HEK293 (cell line): ENCODE results near the gene SUMO1.

ENCODE experiments used
- GLI4 ChIP-seq: fragments of 450-650 bp; formaldehyde crosslinking; IDR thresholded peaks from 2 replicates; pipeline ENCODE4 v1.5.1; 2016; ENCODE audit warnings: missing biosample characterization, missing genetic modification characterization
- ZBTB7A ChIP-seq: fragments of 450-650 bp; formaldehyde crosslinking; IDR thresholded peaks from 2 replicates; pipeline ENCODE4 v1.5.1; 2016; ENCODE audit warnings: low read depth, missing biosample characterization, missing genetic modification characterization
- TF ChIP-seq, protein P1 (sequence below): fragments of 450-650 bp; formaldehyde crosslinking; IDR thresholded peaks from 2 replicates; pipeline ENCODE4 v1.5.1; 2016; ENCODE audit warnings: missing biosample characterization, missing genetic modification characterization
- TF ChIP-seq, protein P2 (sequence below): fragments of 450-650 bp; formaldehyde crosslinking; conservative IDR thresholded peaks from 2 replicates; pipeline ENCODE4 v1.5.1; 2016; ENCODE audit warnings: low read depth, missing biosample characterization, missing genetic modification characterization
- TF ChIP-seq, protein P3 (sequence below): IDR thresholded peaks from 2 replicates; pipeline ENCODE4 v1.6.1; 2011; ENCODE audit warnings: mild to moderate bottlenecking, low read depth, low read length, borderline replicate concordance

DNA sequence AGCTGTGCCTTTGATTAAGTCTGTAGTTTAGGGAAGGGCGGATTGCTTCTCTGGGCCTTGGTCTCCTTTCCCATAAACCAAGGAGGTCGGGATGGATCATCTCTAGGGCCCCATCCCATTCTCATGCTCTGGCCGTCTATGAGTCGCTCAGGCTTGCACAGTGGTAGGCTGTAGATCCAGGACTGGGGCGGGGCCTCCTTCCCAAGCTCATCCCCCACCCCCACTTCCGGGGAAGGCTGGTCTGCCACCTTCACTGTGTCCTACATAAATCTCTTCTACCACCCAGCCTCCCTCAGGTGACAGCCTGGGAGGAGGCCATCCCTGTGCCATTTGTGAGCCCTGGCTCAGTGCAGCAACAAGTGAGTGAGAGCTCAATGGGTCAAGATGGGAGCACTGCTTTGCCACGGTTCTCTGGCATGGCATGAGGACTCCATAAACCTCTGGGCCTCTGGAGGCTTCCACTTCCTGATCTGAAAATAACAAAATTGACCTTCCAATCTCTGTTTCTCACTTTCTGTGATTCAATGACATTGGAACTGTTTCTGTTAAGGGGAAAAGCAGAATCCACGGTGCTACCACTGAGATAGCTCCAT, 68.5 kb downstream of the SUMO1 start:
- TF ChIP-seq ZBTB7A, result no peak
- TF ChIP-seq GLI4 (tag by site-specific recombination), result no peak
- TF ChIP-seq, protein P1, sequence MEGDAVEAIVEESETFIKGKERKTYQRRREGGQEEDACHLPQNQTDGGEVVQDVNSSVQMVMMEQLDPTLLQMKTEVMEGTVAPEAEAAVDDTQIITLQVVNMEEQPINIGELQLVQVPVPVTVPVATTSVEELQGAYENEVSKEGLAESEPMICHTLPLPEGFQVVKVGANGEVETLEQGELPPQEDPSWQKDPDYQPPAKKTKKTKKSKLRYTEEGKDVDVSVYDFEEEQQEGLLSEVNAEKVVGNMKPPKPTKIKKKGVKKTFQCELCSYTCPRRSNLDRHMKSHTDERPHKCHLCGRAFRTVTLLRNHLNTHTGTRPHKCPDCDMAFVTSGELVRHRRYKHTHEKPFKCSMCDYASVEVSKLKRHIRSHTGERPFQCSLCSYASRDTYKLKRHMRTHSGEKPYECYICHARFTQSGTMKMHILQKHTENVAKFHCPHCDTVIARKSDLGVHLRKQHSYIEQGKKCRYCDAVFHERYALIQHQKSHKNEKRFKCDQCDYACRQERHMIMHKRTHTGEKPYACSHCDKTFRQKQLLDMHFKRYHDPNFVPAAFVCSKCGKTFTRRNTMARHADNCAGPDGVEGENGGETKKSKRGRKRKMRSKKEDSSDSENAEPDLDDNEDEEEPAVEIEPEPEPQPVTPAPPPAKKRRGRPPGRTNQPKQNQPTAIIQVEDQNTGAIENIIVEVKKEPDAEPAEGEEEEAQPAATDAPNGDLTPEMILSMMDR, result no peak
- TF ChIP-seq, protein P2, sequence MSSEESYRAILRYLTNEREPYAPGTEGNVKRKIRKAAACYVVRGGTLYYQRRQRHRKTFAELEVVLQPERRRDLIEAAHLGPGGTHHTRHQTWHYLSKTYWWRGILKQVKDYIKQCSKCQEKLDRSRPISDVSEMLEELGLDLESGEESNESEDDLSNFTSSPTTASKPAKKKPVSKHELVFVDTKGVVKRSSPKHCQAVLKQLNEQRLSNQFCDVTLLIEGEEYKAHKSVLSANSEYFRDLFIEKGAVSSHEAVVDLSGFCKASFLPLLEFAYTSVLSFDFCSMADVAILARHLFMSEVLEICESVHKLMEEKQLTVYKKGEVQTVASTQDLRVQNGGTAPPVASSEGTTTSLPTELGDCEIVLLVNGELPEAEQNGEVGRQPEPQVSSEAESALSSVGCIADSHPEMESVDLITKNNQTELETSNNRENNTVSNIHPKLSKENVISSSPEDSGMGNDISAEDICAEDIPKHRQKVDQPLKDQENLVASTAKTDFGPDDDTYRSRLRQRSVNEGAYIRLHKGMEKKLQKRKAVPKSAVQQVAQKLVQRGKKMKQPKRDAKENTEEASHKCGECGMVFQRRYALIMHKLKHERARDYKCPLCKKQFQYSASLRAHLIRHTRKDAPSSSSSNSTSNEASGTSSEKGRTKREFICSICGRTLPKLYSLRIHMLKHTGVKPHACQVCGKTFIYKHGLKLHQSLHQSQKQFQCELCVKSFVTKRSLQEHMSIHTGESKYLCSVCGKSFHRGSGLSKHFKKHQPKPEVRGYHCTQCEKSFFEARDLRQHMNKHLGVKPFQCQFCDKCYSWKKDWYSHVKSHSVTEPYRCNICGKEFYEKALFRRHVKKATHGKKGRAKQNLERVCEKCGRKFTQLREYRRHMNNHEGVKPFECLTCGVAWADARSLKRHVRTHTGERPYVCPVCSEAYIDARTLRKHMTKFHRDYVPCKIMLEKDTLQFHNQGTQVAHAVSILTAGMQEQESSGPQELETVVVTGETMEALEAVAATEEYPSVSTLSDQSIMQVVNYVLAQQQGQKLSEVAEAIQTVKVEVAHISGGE (tag by site-specific recombination), result no peak
- TF ChIP-seq, protein P3, sequence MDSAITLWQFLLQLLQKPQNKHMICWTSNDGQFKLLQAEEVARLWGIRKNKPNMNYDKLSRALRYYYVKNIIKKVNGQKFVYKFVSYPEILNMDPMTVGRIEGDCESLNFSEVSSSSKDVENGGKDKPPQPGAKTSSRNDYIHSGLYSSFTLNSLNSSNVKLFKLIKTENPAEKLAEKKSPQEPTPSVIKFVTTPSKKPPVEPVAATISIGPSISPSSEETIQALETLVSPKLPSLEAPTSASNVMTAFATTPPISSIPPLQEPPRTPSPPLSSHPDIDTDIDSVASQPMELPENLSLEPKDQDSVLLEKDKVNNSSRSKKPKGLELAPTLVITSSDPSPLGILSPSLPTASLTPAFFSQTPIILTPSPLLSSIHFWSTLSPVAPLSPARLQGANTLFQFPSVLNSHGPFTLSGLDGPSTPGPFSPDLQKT, result no peak
